GM23248 (cell line): ENCODE results near the gene TC2N. TPM values are rescaled to one million over a fixed set of nuclear protein-coding genes. Genes with fewer than 3 reads are reported as not detected.

Experiments used
- DNase-seq: peaks from one replicate; pipeline ENCODE4 v3.0.0-alpha.2; 2015
- H2AFZ ChIP-seq: fragments of 200-600 bp; sonication (generic); 2 replicates; pipeline ENCODE4 v1.6.1; 2016; ENCODE audit warnings: antibody characterized with exemption
- H3F3A ChIP-seq: fragments of 200-600 bp; sonication (generic); 2 replicates; pipeline ENCODE4 v1.6.1; 2016; ENCODE audit warnings: mild to moderate bottlenecking, antibody characterized with exemption, mixed run types; ENCODE audit not compliant: insufficient read depth
- H3K27ac ChIP-seq: fragments of 200-600 bp; sonication (generic); 2 replicates; pipeline ENCODE4 v1.5.1; 2016; ENCODE audit warnings: mild to moderate bottlenecking
- H3K27me3 ChIP-seq: fragments of 200-600 bp; sonication (generic); replicated peaks from 2 replicates; pipeline ENCODE4 v1.6.1; 2016; ENCODE audit warnings: mild to moderate bottlenecking; ENCODE audit not compliant: insufficient read depth
- H3K36me3 ChIP-seq: fragments of 200-600 bp; sonication (generic); 2 replicates; pipeline ENCODE4 v1.6.1; 2016; ENCODE audit warnings: low read depth, mild to moderate bottlenecking
- H3K4me1 ChIP-seq: fragments of 200-600 bp; sonication (generic); 2 replicates; pipeline ENCODE4 v1.6.1; 2016; ENCODE audit warnings: mild to moderate bottlenecking; ENCODE audit not compliant: insufficient read depth
- H3K4me2 ChIP-seq: fragments of 200-600 bp; sonication (generic); one replicate; pipeline ENCODE4 v1.6.1; 2016; ENCODE audit warnings: mild to moderate bottlenecking; ENCODE audit not compliant: unreplicated experiment
- H3K4me3 ChIP-seq: fragments of 200-600 bp; sonication (generic); 2 replicates; pipeline ENCODE4 v1.5.1; 2016; ENCODE audit warnings: mild to moderate bottlenecking
- H3K79me2 ChIP-seq: fragments of 200-600 bp; sonication (generic); 2 replicates; pipeline ENCODE4 v1.6.1; 2016; ENCODE audit warnings: mild to moderate bottlenecking; ENCODE audit not compliant: insufficient read depth
- H3K9ac ChIP-seq: fragments of 200-600 bp; sonication (generic); 2 replicates; pipeline ENCODE4 v1.6.1; 2016; ENCODE audit warnings: mild to moderate bottlenecking
- H3K9me2 ChIP-seq: fragments of 200-600 bp; sonication (generic); 2 replicates; pipeline ENCODE4 v1.6.1; 2016; ENCODE audit warnings: mixed run types, mild to moderate bottlenecking, moderate library complexity; ENCODE audit not compliant: insufficient read depth
- H3K9me3 ChIP-seq: fragments of 200-600 bp; sonication (generic); one replicate; pipeline ENCODE4 v1.6.1; 2017; ENCODE audit warnings: low read depth
- H4K20me1 ChIP-seq: fragments of 200-600 bp; sonication (generic); 2 replicates; pipeline ENCODE4 v1.6.0; 2016; ENCODE audit not compliant: insufficient read depth
- EZH2 ChIP-seq: fragments of 200-600 bp; sonication (generic); IDR thresholded peaks from 2 replicates; pipeline ENCODE4 v1.6.1; 2018; ENCODE audit warnings: antibody characterized with exemption, mild to moderate bottlenecking; ENCODE audit not compliant: insufficient read depth, poor library complexity, severe bottlenecking
- EZH2phosphoT487 ChIP-seq: fragments of 200-600 bp; sonication (generic); IDR thresholded peaks from 2 replicates; pipeline ENCODE4 v1.6.1; 2018; ENCODE audit warnings: antibody characterized with exemption, moderate library complexity, mild to moderate bottlenecking, low read depth; ENCODE audit not compliant: insufficient read depth
- WGBS, 2 experiments: methylation state at CpG; one replicate each; pipeline ENCODE4 v1.1.6; 2015 to 2017; ENCODE audit warnings: low lambda C conversion rate in 2 of 2, low coverage in 1 of 2; ENCODE audit errors: missing lambda C conversion rate in 2 of 2; 5-methylcytosine and 5-hydroxymethylcytosine counted together
- in situ Hi-C: fragments of 300-500 bp; cut with MboI; formaldehyde crosslinking; loops from 2 replicates; pipeline ENCODE4 v1.15.0; 2020
- polyA plus RNA-seq: library from polyadenylated mRNA; unstranded; fragments of >200 nt; fragmentation: Nextera tagmentation; extraction: Ambion mirVana; gene quantifications from 2 replicates; pipeline ENCODE4 v1.2.1, GENCODE V29; 2016
- total RNA-seq: library from RNA; depleted of rRNA; stranded (reverse); fragments of >200 nt; shearing (Covaris generic); gene quantifications from 2 replicates; pipeline ENCODE4 v1.2.3, GENCODE V29; 2014

Gene TC2N
- total and polyA plus RNA-seq, 2 experiments from 2014 or later, result 0.34 to 0.65 TPM

DNA sequence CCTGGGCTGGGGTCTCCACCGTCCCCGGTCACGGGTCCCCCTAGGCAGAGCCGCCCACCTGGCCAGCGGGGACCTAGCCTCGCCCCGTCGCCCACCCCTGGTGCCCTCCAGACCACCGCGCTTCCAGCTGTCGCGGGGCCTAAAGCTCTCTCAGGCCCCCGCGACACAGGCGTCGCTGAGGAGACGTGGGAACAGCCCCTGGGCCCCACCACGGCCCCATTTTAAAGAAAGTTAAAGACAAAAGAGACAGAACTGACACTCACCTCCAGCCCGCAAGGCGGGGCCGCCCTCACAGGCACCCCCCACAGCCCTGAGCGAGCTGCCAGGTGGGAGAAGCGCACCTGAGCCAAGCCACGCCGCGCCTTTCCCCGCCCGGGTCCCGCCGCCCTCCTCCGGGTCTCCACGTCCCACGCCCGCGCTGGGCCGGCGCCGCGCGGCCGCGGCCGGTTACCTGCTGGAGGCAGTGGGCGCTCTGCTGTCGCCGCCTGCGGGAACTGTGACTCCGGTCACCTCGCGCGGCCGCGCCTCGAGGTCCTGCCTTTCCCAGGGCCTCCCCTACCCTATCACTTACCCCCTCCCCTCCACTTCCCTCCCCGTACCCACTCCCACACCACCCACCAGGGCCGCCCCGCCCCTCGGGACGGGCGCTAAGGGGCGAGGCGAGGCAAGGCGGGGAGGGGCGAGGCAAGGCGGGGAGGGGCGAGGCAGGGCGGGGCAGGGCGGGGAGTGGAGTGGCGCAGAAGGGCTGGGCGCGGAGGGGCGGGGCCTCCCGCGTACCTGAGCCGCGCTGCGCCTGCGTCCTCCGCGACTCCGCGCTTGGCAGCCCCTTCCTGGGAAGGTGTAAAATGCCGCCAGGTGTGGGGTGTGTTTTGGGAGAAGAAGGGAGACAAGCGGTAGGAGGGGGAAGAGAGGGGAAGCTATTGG lies 31.2 kb downstream of the TC2N start:
- peak overlapping the region; percentile 54 for H2AFZ ChIP-seq
- 0 out of 2 replicates have a peak, but pooled peaks cover 4% of the 10 kb centered on the region for H3F3A ChIP-seq
- no peak overlapping the region for H3K9ac ChIP-seq
- H4K20me1 ChIP-seq, result no peaks in the 10 kb centered on the region
- H3K9me2 ChIP-seq, result no peaks in the 10 kb centered on the region; the same call in 1 of the 2 replicates
- DNase-seq, result peak; percentile 20
- H3K4me2 ChIP-seq, result peak overlapping the region; percentile 57
- no peaks in the 10 kb centered on the region for H3K36me3 ChIP-seq
- in situ Hi-C loops, result no loop called here
- 7 to 9% methylated on average over 43 to 81 of the region's 84 CpGs for WGBS, 2 experiments
- TF ChIP-seq EZH2 (no peak), EZH2phosphoT487 (no peak)
- peaks cover 21% of the 10 kb centered on the region for H3K27me3 ChIP-seq
- no peaks in the 10 kb centered on the region for H3K9me3 ChIP-seq
- H3K79me2 ChIP-seq, result no peaks in the 10 kb centered on the region
- no peak overlapping the region for H3K27ac ChIP-seq
- H3K4me1 ChIP-seq, result peaks cover 8% of the 10 kb centered on the region; the same call in 1 of the 2 replicates
- peak overlapping the region; percentile 62 for H3K4me3 ChIP-seq

DNA sequence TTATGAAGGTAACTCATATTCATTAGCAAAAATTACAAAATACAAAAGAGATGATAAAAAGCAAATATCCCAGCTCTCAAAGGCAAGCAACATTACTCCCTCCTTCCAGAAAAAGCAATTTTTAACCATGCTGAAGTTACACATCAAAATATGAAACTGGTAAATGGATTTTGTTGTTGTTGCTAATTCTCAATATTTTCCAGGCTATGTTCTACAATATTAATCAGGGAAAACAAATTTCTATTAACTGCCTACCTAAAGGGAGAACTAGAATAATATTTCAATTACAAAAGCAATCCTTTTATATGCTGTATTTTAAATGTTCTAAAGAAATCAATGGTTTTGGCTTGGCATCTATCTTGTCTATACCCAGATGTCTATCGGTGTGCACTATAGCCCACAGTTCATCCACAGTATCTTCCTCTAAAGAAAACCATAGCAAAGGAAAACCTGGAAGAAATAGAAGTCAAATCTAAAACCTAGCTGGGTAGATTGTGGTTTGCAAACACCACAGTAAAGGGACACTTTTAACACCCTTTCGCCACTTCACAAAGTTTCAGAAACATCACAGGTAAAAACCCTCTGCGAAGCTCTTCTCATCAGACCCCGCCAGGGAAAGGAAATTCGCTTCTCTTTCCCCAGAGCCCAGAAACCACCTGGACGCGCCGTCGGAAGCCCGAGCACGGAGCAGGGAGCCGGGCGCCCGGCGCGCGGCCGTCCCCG lies 32.0 kb downstream of the TC2N start:
- 0 out of 2 replicates have a peak, but pooled peaks have one; percentile 19 for TF ChIP-seq EZH2phosphoT487
- no peak for TF ChIP-seq EZH2
- DNase-seq, result no peak
- peak overlapping the region; percentile 54; the same call in 1 of the 2 replicates for H2AFZ ChIP-seq
- H3F3A ChIP-seq, result 0 out of 2 replicates have a peak, but pooled peaks cover 4% of the 10 kb centered on the region
- H3K36me3 ChIP-seq, result no peaks in the 10 kb centered on the region
- peaks cover under 1% of the 10 kb centered on the region; the same call in 1 of the 2 replicates for H3K4me1 ChIP-seq
- no peaks in the 10 kb centered on the region for H3K9me3 ChIP-seq
- in situ Hi-C loops, result no loop called here
- H3K9ac ChIP-seq, result no peak overlapping the region
- no peaks in the 10 kb centered on the region for H4K20me1 ChIP-seq
- peaks cover 21% of the 10 kb centered on the region for H3K27me3 ChIP-seq
- no peak overlapping the region; the same call in 1 of the 2 replicates for H3K4me3 ChIP-seq
- no peak overlapping the region for H3K4me2 ChIP-seq
- WGBS, 2 experiments, result 43 to 53% methylated on average over 11 to 18 of the region's 19 CpGs
- H3K79me2 ChIP-seq, result no peaks in the 10 kb centered on the region
- H3K27ac ChIP-seq, result no peak overlapping the region
- H3K9me2 ChIP-seq, result no peaks in the 10 kb centered on the region; the same call in 1 of the 2 replicates

DNA sequence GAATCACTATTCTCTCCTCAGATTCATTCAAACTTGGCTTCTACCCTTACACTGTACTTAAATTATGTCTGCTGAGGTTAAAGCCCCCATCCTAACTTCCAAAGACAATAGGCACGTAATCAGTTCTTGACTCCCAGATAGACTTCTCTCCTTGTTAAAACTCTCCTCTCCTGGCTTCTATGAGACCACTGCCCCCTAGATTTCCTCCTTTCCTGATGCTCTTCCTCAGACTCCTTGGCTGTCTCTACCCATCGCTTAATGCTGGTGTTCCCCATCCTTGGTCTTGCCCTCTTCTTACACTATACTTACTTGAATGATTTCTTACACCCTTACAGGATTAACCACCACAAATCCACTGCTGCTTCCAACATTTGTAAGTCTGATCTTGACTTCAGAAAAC lies 32.8 kb downstream of the TC2N start:
- Histone ChIP-seq H3K4me3 (no peak overlapping the region), H4K20me1 (no peaks in the 10 kb centered on the region), H3K27me3 (peaks cover 21% of the 10 kb centered on the region), H3K9me2 (no peaks in the 10 kb centered on the region; the same call in 1 of the 2 replicates), H3K36me3 (no peaks in the 10 kb centered on the region), H3K27ac (no peak overlapping the region), H3K4me2 (no peak overlapping the region), H3F3A (0 out of 2 replicates have a peak, but pooled peaks cover 4% of the 10 kb centered on the region), H3K79me2 (no peaks in the 10 kb centered on the region), H3K9me3 (no peaks in the 10 kb centered on the region), H2AFZ (no peak overlapping the region), H3K9ac (no peak overlapping the region), H3K4me1 (no peaks in the 10 kb centered on the region)
- no peak for DNase-seq
- WGBS, 2 experiments, result 95 to 98% methylated on average over 2 of the region's 2 CpGs
- TF ChIP-seq EZH2phosphoT487 (no peak), EZH2 (no peak)
- in situ Hi-C loops, result no loop called here

DNA sequence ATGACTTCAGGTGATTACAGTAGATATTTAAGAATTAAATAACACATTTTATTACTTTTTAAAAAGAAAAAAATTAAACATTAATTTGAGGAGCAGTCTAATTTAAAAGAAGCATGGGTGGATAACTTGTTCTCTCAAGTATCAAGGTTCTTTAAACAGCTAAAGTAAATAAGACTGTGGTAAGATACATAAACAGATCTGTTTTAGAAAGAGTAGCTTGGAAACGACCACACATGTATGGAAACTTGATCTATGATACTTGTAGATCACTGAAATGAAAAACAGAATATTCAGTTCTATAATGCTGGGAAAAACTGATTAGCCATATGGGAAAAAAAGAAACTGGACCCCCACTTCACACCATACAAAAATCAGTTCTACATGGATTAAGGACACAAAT lies 36.0 kb downstream of the TC2N start:
- Histone ChIP-seq H2AFZ (no peak overlapping the region), H3K4me1 (no peaks in the 10 kb centered on the region), H3K79me2 (no peaks in the 10 kb centered on the region), H3K27me3 (peaks cover 16% of the 10 kb centered on the region), H3K9me2 (no peaks in the 10 kb centered on the region), H3K4me2 (no peak overlapping the region), H3K27ac (no peak overlapping the region), H3F3A (0 out of 2 replicates have a peak, but pooled peaks cover 4% of the 10 kb centered on the region), H3K9me3 (no peaks in the 10 kb centered on the region), H3K9ac (no peak overlapping the region), H3K4me3 (no peak overlapping the region), H4K20me1 (no peaks in the 10 kb centered on the region), H3K36me3 (no peaks in the 10 kb centered on the region)
- WGBS, 2 experiments, result 26 to 43% methylated on average over 1 of the region's 1 CpG
- TF ChIP-seq EZH2 (no peak), EZH2phosphoT487 (no peak)
- DNase-seq, result no peak
- in situ Hi-C loops, result no loop called here
